GM21825 (cell line): ENCODE measurements around the gene DNAAF9.
"Not testable (repeated sequence)": the region's sequence is repeated elsewhere in the genome, so short reads cannot be mapped to it uniquely, and the experiment has no call there.

Experiments used
- ATAC-seq: cut with Tn5 transposase; IDR thresholded peaks from one replicate; pipeline ENCODE4 v1.9.1; 2021; ENCODE audit warnings: mild to moderate bottlenecking, moderate library complexity; ENCODE audit not compliant: unreplicated experiment

DNAAF9 gene

DNA sequence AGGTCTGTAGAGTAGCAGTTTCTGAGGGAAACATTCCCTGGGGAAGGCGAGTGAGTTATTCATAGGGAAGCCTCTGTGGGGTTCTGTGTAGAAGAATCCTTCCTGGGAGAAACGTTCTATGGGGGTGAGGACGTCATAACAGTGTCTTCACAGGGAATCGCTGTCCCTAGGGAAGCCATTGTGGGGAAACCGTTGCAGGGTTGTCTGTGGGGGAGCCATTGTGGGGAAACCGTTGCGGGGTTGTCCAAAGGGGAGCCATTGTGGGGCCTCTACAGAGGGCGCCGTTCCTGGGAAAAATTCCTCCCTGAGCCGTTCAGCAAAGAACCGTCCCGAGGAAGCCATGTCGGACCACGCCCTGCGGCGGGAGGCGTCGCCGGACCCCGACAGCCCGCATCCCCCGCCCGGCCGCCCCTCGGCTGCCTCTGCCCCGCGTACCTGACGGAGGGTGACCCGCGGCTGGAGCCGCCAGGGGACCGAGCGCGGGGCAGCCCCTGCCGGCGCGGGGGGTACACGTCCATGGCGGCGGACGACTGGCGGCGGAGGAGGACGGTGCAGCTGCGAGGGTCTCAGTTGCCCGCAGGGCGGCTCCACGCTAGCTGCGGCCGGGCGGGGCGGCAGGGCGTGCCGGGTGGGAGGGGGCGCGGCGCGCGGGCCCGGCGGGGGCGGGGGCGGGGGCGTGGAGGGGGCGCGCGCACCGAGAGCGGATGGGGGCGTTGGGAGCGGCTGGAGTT lies at the start of gene DNAAF9:
TSS of gene DNAAF9 (minus strand) at position 630 of the 731 bp plus-strand sequence. CDS start at position 518, 112 bp downstream.
- ATAC-seq = no peak

DNA sequence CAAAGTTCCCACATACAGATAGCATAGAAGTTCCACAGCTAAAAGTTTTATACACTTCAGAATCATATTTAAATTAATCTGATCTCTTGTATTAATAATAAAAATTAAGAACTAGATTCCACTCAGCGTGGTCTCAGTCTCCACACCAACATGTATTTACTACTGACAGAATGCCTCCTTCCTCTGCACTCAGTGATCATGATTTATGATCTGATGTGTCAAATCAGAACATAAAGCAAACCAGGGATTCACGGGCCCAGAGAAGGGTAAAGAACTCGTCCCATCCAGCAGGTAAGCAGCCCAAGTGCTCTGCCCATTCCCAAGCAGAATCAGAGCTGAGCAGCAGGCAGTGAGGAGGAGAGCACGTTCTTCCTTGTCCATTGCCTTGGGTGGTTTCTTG lies 49.2 kb upstream of the DNAAF9 start:
- ATAC-seq = no peak

DNA sequence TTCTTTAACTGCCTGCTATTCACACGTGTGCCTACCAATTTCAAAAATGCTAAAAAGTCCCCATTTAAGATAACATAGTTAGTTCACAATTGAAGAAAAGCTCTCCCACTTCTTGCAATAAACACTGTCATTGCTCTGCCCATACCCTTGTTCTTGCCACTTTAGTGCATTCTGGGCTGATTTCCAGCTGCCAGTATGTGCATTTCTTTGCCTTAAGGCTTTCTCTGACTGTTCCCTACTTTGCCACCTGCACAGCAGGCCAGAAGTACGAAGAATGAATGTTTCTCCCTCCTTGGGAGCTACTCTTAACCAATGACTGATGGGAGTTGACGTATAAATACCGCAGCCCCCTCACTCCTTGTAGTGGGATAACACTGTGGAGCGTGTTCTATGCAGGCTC lies 47.4 kb upstream of the DNAAF9 start:
- ATAC-seq = no peak

DNA sequence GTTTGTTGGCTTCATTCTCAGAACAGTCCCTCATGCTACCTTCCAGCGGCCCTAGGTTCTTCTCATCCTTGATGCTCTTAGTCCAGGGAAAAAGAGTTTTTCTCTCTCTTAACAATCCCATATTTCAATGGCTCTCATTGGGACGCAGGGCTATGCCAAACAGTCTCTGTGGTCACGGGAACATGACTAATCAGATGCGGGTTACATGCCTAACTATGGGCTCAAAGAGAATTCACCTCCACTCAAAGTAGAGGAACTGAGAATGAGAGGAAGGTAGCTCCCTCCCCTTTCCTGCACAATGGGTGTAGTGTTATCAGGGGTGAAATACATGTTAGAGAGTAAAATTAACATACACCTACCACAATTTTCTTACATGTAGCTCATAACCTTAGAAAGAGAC lies 45.2 kb upstream of the DNAAF9 start:
- no peak for ATAC-seq

DNA sequence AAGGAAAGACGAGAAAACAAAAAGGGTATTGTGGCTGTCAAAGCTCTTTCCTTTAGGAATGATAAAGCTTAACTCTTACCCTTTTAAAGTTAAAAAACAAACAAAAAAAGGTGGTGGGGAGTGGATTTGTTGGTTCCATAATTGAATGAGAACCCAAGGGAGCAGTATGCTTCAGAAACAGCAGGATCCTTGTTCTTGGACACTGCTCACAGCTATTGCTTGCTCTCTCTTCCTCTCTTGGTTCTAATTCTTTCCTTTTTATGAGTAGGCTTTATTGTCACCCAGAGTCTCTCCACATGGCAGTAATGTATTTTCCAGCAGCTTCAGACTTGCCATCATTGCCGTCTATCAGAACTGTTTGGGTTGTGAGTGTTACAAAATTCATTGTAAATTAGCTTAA lies 44.7 kb upstream of the DNAAF9 start:
- ATAC-seq = no peak

DNA sequence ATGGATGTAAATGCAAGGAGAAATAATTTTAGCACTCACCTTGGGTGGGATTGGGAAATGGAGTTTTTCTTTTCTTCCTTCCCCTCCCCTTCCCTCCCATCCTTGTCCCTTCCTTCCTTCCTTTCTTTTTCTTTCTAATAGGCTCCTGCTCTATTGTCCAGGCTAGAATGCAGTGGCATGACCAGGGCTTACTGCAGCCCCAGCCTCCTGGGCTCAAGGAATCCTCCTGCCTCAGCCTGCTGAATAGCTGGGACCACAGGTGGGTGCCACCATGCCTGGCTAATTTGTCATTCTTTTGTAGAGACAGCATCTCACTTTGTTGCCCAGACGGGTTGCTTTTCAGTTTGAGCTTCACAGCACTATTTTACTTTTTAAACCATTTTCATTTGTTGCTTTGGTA lies 41.9 kb upstream of the DNAAF9 start:
- ATAC-seq = no peak

DNA sequence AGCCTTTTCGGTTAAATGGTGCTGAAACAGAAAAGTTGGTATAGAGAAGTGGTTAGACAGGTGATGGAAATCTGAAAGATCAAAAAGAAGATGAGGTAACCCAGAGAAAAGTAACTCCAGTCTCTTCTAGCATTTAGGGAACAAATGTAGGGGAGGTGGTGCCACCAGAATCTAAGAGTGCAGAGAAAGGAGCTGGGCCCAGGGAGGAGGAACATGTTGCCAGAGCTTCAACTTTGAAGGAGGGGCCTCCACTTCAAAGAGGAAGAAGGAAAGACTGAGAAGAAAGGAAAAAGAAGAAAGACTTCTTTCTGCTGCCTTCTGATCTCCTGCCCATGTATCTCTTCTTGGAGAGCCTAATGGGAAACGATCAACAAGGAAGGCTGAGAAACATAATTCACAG lies 39.9 kb upstream of the DNAAF9 start:
- no peak for ATAC-seq

DNA sequence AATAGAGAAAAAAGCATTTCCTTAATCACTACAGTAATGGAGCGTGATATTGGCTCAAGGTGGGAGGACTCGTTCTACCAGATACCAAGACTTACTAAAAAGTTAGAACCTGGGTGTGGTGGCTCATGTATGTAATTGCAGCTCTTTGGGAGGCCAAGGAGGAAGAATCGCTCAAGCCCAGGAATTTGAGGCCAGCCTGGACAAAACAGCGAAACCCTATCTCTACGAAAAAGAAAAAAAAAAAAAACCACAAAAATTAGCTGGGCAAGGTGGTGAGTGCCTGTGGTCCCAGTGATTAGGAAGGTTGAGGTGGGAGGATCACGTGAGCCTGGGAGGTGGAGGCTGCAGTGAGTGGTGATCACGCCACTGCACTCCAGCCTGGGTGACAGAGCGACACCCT lies 39.3 kb upstream of the DNAAF9 start:
- ATAC-seq = no peak

DNA sequence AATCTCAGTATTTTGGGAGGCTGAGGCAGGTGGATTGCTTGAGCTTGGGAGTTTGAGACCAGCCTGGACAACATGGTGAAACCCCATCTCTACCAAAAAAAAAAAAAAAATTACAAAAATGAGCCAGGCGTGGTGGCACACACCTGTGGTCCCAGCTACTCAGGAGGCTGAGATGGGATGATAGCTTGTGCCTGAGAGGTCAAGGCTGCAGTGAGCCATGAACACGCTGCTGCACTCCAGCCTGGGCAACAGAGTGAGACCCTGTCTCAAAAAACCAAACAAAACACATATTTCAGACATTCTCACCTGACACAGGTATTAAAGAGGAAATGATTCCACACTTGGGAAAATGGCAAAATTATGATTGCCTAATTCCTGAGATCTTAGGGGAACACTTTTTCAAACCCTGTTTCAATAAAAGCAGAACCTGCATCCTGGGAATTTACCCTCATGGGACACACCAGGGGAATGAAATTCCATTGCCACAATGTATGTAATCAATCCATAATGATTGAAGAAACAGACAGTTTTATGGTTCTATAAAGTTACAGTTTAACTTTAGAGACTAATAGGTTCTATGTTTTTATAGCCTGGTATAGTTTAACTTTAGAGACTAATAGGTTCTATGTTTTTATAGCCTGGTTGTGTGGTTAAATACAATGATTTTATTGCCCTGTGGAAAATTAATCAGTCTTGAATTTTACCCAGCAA lies 29.6 kb upstream of the DNAAF9 start:
- ATAC-seq = no peak

DNA sequence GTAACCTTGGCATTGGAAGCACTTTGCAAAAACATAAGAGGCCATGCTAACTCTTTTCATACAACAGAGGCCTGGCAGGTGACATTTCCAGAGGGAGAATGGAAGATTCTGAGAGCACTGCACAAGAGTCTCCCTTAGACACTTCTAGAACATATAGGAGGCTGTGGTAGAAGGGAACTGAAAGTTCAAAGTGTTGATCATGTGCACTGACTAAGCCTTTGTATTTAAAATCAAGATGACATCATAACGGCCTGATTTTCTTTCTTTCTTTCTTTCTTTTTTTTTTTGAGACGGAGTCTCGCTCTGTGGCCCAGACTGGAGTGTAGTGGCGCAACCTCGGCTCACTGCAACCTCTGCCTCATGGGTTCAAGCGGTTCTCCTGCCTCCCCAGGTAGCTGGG lies 26.8 kb upstream of the DNAAF9 start:
- ATAC-seq = no peak

DNA sequence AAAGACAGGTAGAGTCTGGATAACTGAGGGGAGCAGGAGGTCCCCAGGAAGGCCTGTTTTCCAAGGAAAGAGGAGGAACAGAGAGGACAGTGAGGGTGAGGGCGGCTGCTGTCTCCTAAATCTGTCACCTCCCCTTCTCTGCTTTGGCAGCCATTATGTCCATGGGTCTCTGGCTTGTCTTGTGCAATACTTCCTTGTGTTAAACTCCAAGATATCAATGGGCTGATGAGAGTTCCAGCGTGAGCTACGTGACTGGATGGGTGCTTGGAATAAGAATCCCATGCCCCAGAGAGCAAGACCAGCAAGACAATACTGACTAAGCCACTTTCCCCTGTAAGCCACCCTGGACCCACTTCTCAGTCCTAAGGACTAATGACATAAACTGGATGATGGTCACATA lies 26.3 kb upstream of the DNAAF9 start:
- no peak for ATAC-seq

DNA sequence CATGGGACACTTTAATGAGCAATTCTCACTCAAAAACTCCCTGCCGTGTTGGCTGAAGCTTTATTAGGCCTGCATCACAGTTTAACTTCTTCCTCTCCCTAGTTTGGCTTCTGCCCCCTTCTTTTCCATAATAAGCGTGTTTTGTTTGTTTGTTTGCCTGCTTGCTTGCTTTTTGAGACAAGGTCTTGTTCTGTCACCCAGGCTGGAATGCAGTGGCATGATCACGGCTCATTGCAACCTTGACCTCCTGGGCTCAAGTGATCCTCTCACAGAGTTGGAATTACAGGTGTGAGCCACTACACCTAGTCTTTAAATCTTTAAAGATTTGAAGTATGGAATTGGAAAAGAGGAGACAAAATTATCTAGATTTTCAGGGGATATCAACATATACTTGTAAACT lies 25.4 kb upstream of the DNAAF9 start:
- ATAC-seq = no peak

DNA sequence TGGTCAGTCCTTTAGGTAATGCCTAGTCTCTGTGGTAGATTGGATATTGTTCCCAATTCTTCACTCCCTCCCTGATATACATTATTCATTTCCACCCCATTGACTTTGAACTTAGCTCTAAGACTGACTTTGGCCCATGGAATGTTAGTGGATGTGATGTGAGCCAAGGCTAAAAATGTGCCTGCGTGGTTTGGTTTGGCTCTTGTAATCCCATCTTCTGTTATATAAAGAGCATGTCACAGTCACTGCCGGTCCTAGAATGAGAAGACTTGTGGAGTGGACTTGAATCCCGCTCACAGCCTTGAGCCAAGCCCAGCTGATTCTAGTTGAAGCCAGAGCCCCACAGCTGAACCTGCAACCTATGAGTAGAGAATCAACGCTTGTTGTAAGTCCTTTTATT lies 23.6 kb upstream of the DNAAF9 start:
- no peak for ATAC-seq

DNA sequence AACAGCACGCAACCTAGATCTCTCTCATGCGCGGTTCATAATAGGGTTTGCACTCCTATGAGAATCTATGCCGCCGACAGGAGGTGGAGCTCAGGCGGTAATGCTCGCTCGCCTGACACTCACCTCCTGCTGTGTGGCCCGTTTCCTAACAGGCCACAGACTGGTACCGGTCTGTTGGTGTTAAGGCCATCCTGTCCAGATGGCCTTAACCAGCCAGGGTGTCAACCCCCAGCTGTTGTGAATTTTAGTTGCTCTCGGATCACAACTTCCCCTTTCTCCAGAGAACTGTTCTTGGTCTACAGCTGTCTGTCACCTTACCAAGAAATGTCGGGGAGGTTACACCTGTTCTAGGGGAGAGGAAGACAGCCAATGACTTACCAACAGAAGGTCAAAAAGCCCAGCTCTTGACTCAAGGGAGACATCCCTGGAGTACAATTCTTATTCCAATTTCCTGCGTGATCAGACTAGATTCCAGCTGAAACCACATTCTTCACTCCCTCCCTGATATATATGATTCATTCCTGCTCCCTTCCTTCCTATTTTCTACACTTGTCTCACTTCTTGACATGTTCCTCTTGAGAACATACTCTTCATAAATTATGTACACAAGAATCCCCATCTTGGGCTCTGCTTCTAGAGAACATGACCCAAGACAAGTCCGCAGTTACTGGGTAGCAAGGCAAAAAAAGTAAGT lies 23.1 kb upstream of the DNAAF9 start:
- peak; percentile 86 for ATAC-seq

DNA sequence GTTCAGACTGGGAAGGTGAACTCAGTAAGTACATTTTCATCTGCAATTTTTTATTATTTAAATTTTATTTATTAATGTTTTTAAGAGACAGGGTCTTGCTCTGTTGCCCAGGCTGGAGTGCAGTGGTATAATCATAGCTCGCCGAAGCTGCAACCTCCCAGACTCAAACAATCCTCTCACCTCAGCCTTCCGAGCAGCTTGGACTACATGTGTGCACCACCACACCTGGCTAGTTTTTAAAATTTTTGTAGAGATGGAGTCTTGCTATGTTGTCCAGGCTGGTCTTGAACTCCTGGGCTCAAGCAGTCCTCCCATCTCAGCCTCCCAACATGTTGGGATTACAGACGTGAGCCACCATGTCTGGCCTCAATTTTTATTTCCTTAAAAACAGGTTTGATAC lies 19.3 kb upstream of the DNAAF9 start:
- not testable (repeated sequence) for ATAC-seq

DNA sequence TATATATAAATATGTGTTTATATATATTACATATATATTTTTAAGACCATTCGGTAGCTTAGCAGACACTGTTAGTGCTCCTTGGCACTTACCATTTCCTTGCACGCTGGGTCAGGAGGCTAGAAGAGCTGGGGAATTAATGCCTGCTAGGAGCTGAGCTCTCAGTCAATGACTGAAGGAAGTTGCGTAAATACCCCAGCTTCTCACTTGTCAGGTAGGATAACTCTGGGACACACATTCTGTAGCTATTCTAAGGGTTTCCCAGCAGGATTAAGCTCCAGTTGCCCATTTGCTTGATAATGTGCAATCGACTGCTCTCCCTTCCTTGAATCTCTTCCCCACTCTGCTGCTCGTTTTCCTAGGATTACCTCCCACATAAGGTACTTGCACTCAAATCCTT lies 15.7 kb upstream of the DNAAF9 start:
- no peak for ATAC-seq

DNA sequence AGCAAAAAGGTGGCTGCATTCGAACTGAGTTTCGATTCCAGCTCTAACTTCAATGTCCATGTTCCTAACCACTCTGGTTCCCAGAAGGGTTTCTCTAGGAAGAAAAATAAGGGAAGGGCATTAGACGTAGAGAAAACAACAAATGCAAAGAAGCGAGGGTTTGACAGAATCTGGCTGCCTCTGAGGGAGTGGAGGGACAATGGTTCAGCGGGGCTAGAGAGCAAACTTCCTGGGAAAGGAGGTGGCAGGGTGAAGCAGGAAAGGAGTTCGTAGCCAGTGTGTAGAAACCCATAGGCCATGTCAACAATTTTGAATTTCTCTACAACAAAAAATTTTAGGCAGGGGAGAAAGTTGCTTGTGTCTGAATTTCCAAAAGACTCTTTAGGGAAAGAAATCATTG lies 14.5 kb upstream of the DNAAF9 start:
- ATAC-seq = no peak

DNA sequence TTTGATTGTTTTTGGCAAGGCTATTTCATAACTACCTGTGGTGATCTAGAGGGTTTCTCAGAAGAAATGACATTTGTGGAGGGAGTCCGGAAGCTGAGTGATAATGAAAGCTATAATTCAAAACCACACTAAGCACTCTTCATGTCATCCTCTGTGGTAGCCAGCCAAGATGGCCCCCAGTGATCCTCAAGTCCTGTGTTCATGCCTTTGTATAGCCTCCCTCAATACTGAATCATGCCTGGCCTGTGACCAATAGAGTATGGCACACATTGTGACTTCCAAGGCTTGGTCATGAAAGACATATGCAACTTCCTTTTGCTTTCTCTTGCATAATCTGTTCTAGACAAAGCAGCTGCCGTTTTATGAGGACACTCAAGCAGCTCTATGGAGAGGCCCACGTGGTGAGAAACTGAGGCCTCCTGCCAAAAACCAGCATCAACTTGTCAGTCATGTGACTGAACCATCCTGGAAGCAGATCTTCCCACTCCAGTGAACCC lies 12.8 kb upstream of the DNAAF9 start:
- ATAC-seq = peak; percentile 97

DNA sequence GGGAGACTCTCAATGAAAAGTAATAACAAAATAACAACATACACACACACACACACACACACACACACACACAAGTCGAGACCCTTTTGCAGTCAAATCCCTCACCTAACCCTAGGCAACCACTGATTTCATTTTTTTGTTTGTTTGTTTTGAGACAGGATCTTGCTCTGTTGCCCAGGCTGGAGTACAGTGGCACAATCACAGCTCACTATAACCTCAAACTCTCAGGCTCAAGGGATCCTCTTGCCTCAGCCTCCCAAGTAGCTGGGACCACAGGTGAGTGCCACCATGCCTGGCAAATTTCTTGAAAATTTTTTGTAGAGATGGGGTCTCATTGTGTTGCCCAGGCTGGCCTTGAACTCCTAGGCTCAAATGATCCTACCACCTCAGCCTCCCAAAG lies 10.7 kb upstream of the DNAAF9 start:
- not testable (repeated sequence) for ATAC-seq

DNA sequence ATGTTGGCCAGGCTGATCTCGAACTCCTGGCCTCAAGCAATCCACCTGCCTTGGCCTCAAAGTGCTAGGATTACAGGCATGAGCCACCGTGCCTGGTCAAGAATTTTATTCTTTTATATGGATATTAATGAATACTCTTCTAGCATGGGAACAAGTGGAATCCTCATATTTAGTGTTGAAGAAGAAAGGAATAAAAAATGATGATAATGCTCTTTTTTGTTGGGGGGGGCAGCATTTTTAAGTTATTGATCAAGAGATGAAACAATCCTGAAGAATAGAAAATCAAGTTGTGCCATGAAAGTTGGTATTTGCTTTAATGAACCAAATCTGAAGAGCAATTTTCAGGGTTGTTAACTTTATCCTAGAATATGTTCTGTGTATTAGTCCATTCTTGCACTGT lies 6.7 kb upstream of the DNAAF9 start:
- ATAC-seq = no peak

DNA sequence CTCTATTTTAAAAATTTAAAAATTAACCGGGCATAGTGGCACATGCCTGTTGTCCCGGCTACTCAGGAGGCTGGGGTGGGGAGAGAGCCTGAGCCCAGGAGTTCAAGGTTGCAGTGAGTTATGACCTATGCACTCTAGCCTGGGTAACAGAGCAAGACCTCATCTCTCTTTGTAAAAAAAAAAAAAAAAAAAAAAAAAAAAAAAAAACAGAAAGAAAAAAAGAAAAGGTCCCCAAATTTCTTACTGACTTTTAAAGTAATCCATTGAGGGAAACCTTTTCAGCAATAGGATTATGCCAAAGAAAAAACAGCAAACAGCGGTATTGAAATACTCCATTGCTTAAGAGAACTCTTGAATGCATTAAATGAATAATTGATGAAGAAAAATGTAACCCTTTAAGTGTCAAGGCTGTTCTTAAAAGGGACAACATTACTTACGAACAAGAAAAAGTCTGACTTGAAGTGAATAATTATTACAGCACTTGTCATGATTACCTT lies 6.0 kb upstream of the DNAAF9 start:
- no peak for ATAC-seq
